ENCODE measurements around the gene SAFB.

The SAFB gene

DNA sequence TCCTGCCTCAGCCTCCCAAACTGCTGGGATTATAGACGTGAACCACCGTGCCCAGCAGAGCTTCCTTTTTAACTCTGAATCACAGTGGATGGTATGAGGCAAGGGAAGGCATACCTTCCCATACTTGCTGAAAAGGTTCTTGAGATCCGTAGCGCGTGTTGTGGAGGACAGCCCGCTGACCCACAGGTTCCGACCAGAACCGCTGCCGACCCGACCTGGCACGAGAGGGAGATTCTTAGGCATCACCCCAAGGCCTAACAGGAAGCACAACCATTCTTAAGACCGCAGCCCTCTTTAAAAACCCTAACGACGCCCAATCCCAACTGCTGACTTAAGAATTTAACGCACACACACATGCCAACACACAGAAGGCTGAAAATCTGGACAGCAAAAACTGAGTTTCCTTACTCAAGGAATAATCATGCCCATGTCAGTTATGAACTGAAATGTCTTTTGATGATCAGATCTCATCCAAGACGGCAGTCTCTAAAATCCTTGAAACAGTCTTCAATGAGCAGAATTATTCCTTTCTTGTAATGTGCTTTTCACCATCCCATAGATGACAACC lies 12.9 kb upstream of the SAFB start:
- TF ChIP-seq, protein P1, sequence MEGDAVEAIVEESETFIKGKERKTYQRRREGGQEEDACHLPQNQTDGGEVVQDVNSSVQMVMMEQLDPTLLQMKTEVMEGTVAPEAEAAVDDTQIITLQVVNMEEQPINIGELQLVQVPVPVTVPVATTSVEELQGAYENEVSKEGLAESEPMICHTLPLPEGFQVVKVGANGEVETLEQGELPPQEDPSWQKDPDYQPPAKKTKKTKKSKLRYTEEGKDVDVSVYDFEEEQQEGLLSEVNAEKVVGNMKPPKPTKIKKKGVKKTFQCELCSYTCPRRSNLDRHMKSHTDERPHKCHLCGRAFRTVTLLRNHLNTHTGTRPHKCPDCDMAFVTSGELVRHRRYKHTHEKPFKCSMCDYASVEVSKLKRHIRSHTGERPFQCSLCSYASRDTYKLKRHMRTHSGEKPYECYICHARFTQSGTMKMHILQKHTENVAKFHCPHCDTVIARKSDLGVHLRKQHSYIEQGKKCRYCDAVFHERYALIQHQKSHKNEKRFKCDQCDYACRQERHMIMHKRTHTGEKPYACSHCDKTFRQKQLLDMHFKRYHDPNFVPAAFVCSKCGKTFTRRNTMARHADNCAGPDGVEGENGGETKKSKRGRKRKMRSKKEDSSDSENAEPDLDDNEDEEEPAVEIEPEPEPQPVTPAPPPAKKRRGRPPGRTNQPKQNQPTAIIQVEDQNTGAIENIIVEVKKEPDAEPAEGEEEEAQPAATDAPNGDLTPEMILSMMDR (conservative IDR thresholded peaks at IDR 0.05) = no peak
- no peak for TF ChIP-seq ZFX (IDR thresholded peaks at IDR 0.05)
- H3K27ac ChIP-seq = no peak overlapping the region

DNA sequence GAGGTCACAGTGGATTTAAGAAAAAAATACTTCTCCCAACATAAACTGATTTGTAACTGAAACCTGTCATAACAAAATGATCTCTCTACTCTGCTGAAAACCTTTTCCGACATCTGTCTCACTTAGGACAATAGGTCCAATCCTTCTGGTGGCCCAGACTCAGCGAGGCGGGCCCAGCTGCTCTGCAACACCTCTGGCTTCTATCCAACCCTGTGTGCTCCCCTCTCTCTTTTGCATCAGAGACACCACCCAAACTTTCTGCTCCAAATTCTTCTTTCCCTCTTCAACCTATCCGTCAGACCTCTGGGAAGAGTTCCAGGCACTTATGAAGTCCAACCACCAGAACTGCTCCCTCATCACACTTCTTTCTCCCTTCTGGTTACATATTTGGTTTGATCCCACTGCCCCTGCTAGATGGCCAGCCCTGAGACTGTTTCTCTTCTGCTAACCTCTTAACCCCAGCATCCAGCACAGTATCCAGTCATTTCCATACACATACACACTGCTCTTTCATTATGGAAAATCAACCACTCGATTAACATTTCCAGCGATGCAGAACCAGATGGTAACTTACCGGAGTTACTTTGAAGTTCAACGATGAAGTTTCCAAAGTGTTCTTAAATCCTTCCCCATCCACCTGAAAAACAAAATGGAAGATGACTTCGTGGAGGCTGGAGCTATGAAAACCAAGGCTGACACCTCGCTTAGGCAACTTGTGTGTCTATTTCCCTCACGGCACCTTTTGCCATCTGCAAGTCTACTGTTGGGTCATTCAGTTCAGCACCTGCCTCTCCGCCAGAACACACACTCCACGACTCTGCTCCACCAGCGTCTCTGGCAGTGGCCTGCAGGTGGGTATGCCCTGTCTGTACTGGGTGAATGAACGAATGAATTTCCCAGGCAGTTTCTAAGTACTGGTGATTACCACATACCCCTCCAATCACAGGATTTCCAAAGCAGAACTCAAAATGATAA lies 9.7 kb upstream of the SAFB start:
- no peak for TF ChIP-seq ZFX (IDR thresholded peaks at IDR 0.05)
- TF ChIP-seq, protein P1 (conservative IDR thresholded peaks at IDR 0.05) = no peak
- no peak overlapping the region for H3K27ac ChIP-seq

DNA sequence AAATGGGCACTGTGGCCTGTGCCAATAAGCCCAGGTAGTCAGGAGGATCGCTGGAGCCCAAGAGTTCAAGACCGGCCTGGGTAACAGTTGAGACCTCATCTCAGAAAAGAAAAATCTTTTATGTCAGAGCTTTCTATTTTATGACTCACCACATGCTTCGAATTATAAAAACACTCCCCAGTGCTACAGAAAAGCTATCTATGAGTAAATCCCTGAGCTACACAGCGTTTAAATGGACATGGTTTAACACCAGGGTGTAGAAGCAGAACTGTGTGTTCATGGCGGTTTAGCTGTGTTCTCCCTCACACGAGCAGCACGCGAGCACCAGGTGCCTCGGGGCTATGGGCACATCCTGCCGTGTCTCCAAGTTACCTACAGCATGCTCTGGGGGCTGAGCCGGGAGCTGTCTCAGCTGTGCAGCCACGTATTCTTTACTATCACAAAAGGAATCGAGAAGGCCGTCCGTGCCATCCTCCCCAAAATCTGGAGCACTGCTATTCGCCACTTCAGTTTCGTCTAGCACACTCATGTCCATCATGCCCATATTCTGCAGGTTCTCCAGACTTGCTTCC lies 7.0 kb upstream of the SAFB start:
- TF ChIP-seq, protein P1 (conservative IDR thresholded peaks at IDR 0.05) = no peak
- no peak for TF ChIP-seq ZFX (IDR thresholded peaks at IDR 0.05)
- H3K27ac ChIP-seq = no peak overlapping the region

DNA sequence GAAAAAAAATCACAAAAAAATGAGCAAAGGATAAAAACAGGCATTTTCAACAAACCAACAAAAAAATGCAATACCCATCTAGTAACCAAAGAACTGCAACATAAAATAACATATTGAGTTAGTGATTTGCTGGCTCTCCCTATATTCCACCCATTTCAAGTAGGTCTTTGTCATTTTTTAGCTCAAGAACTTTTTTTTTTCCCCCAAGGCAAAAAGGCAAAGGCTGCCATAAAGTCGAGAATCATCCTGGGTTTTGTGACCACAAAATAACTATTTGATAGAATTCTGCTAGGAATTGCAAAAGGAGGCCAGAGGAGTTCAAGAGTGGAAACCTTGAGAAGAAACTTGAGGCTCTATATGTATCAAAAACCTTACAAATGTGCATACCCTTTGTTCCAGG lies 5.8 kb upstream of the SAFB start:
- no peak for TF ChIP-seq ZFX (IDR thresholded peaks at IDR 0.05)
- TF ChIP-seq, protein P1 (conservative IDR thresholded peaks at IDR 0.05) = no peak

DNA sequence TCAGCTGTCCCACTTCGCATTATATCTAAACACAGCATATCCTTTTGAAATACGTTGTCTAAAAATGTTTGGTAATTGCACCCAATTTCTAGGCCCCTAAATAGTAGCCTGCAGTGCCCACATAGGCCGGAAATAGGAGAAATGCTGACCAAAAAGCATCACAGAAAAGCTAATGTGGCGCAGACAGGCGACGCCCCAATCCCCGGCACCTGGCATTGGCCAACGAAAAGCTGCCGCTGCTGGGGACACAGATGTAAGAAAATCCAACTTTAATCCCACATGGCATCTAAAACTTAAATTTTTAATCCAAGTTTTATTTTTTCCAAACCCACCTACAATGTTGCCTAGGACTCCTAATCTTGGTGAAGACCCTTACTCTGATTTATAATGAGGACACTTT lies 4.3 kb upstream of the SAFB start:
- H3K27ac ChIP-seq = no peak overlapping the region
- no peak for TF ChIP-seq ZFX (IDR thresholded peaks at IDR 0.05)
- TF ChIP-seq, protein P1 (conservative IDR thresholded peaks at IDR 0.05) = no peak

More for the DNA sequence above, 5.8 kb upstream of the SAFB start:
- H3K27ac ChIP-seq = no peak overlapping the region

DNA sequence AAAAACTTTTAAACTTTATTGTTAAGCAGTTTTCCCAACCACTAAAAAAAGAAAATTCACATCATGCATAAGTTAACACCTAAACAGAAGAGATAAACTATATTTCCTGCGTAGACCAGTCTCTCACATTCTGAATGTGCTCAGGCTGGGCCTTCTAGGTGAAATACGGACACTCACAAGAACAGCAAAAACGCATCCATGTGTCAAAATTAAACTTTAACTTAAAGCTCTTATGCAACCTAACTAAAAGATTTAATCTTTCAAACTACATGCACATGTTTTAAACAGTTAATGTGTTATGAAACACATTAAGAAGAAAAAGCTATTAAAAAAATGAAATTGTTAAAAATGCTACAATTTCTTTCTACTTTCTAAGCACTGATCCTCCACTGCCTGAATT lies 2.9 kb upstream of the SAFB start:
- TF ChIP-seq, protein P1 (conservative IDR thresholded peaks at IDR 0.05) = no peak
- TF ChIP-seq ZFX (IDR thresholded peaks at IDR 0.05) = no peak

More for the DNA sequence above, 2.9 kb upstream of the SAFB start:
- H3K27ac ChIP-seq = no peak overlapping the region
